Activated T-cell treated with anti-CD3 and anti-CD28 coated beads for 24 hours (primary cell): ENCODE data around the gene LRRC45.
A peak's percentile ranks its signal among the peaks of the same experiment; 100 is the strongest.

Experiments
- DNase-seq: peaks from one replicate; pipeline ENCODE4 v3.0.0-alpha.2; 2020; ENCODE audit warnings: low read depth

The LRRC45 gene

GRCh38 chr17:82019690-82020571 lies 3.2 kb upstream of the LRRC45 start:
- DNase-seq = peak; percentile 51

DNA sequence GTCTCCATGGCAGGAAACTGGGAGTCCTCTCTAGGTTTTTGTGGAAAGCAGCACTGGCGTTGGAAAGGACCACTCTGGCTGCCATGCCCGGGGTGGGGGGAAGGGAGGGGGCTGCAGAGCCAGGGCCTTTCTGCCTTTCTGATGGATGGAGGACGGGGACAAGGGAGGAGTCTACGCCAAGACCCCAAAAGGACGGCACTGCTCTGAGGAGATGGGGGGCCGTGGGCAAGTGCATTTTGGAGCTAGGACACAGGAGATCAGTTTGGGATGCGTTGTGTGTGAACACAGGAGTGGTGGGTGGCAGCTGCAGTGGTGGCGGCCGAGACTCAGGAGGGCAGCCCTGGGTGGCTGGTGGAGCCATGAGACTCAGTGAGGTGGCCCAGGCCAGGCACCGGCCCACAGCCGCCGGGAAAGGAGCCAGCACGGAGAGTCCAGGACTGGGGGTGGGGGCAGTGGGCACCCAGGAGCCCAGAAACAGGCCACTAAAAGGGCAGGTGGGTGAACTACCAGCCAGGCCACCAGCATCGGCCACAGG lies 2.5 kb upstream of the LRRC45 start:
- no peak for DNase-seq

GRCh38 chr17:82021107-82021899 lies 1.8 kb upstream of the LRRC45 start:
- peak; percentile 39 for DNase-seq

DNA sequence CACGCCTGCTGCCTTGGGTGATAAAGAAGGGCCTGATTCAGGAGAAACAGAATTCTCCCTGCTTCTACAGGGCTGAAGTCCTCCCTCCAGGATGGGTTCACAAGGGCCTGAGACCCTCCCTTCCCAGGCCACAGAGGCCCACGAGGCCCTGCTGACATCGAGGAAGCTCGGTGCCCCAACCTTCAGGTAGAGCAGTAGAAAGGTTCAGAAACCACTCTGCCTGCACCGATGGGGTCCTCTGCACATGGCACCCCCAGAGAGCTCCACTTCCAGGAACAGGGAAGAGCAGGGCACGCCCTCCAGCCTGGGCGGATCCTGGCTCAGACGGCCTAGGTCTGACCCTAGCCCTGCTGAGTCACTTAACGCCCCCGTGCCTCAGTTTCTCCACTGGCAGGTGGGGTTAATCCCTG lies 1.2 kb upstream of the LRRC45 start:
- DNase-seq = no peak

DNA sequence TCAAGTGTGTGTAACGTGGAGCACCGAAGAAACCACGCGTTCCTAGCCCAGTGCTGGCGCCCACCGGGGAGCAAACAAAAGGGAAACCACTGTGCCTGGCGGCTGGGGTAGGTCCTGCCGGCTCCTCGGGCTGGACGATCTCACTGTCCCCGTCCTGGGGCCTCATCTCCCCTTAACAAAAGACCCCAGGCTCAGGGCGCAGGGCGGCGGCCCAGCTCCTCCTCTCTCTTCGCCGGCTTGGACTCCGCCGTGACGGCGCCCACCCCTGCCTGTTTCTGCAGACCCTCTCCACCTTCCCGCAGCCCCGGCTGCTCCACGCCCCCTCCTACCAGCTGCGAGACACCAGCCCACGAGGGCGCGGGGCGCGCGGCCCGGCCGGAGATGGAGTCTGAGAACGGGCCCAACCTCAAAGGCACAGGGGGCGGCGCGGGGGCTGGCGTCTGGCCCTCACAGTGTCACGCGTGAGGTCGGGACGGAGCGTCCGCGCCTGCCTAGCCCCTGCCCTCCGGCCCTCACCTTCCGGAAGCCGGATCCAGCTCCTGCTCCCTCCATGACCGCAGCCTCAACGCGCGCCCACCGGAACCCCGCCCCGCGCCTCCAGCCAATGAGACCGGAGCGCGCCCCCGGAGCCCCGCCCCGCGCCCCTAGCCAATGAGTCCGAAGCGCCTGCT lies 660 bp upstream of the LRRC45 start, which contains the start of gene CENPX:
Gene CENPX, minus strand, starts transcription at position 569 of the 671 bp plus-strand sequence. Its CDS starts 17 bp downstream, at position 552.
- no peak for DNase-seq

DNA sequence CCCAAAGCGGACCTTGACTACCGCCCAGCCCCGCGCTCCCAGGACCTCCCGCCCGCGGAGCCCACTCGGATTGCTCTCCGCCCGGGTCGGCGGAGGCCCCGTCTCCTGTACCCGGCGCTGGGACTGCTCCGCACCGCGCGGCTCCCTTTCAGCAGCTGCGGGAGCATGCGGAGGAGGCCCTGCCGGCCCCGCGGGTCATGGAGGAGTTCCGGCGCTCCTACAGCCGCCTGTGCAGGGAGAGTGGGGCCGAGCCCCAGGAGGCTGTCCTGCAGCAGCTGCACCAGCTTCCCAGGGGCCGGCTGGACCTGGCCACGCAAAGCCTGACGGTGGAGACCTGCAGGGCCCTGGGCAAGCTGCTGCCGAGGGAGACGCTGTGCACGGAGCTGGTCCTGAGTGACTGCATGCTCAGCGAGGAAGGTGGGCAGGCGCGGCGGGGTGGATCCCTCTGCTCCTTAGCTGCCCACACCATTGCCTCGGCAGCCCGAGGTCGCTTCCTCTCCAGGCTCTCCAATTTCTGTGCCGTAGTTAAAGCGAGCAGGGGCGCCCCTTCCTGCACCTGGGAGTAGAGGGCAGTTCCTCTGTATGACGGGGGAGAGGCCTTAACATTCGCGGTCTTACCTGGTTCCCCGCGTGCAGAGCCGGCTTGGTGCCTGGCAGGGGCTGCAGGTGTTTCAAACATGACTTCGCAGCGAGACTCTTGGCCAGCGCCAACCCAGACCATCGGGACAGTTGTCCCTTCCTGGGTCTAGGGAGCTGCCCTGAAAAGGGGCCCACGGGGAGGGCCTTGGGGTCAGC lies 539 bp downstream of the LRRC45 start:
- DNase-seq = peak; percentile 12

- DNase-seq = no peak
Measured at GRCh38 chr17:82024859-82025258, 1.8 kb downstream of the LRRC45 start.

DNA sequence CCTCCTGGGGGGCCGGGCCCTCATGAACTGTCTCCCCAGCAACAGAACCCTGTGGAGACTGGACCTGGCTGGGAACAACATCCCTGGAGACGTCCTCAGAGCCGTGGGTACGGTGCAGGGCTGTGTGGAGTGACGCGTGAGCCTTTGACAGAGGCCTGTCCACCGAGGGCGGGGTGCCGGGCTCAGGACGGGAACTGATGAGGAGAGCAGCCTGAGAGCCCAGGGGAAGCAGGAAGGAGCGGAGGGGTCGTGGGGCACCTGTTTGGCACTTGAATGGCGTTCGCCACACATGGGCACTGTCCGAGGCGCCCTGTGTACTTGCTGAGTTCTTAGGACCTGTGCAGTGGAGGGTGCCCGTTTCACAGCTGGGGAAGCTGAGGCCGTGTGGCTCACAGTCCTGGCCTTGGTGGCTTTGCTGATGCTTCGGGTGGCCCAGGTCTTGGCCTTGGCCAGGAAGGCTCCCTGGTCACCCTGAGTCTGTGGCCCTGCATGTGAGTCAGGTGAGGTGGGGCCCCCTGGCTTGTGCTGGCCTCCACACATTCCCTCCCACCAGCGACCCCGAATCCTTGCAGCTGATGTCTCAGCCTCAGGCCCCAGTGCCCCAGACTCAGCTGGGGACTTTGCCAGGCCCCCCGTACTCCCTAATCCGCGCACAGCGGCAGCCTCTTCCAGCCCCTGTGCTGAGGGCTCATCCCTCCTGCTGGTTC lies 2.4 kb downstream of the LRRC45 start:
- DNase-seq = no peak

DNA sequence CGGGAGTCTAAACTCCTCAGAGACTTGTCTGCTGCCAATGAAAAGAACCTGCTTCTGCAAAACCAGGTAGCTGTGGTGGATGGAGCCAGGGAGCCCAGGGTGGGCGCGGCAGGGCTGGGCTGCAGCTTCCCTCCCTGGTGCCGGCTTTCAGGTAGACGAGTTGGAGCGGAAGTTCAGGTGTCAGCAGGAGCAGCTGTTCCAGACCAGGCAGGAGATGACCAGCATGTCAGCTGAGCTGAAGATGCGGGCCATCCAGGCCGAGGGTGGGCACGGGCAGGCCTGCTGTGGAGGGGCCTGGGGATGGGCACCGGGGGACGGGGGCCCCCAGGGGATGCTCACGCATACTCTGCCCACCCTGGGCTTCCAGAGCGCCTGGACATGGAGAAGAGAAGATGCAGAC lies 5.1 kb downstream of the LRRC45 start:
- no peak for DNase-seq

- DNase-seq = no peak
Measured at GRCh38 chr17:82028966-82029365, 5.9 kb downstream of the LRRC45 start.

GRCh38 chr17:82029391-82029790 lies 6.3 kb downstream of the LRRC45 start:
- DNase-seq = no peak

DNA sequence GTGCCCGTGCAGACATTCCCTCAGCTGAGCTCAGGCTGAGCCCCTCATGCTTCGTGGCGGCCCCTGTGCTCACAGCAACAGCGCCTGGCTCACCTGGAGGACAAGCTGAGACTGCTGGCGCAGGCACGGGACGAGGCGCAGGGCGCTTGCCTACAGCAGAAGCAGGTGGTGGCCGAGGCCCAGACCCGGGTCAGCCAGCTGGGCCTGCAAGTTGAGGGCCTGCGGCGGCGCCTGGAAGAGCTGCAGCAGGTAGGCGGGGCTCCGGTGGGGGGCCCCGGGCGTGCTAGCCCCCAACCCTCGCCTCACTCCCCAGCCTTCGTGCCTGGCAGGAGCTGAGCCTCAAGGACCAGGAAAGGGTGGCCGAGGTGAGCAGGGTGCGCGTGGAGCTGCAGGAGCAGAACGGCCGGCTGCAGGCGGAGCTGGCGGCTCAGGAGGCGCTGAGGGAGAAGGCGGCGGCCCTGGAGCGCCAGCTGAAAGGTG lies 6.9 kb downstream of the LRRC45 start:
- no peak for DNase-seq

GRCh38 chr17:82030470-82031302 lies 7.6 kb downstream of the LRRC45 start:
- peak; percentile 76 for DNase-seq

- no peak for DNase-seq
Measured at GRCh38 chr17:82031303-82031884, 8.3 kb downstream of the LRRC45 start, which contains the start of gene RAC3. Gene RAC3, plus strand, starts transcription at chr17:82031678. Its CDS starts 84 bp downstream, at chr17:82031762.

GRCh38 chr17:82031885-82032627 lies 9.0 kb downstream of the LRRC45 start:
- no peak for DNase-seq

DNA sequence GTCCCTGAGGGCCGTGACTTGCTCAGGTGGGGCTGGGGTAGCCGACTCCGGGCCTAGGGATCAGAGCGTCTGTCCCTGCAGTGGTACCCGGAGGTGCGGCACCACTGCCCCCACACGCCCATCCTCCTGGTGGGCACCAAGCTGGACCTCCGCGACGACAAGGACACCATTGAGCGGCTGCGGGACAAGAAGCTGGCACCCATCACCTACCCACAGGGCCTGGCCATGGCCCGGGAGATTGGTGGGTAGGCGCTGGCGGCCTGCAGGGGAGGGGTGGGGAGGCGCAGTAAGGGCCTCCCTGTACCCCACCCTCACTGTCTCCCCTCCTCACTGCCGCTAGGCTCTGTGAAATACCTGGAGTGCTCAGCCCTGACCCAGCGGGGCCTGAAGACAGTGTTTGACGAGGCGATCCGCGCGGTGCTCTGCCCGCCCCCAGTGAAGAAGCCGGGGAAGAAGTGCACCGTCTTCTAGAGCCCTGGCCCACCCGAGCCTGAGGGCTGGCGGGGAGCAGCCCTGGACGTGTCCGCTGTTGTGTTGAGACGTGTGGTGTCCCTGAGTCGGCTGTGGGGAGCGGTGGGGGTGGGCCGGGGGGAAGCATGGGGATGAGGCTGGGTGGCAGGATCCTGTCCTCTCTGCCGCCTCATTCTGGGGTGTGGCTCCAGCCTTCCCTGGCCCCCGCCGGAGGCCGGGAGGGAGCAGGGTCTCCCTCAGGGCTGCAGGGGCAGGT lies 10.4 kb downstream of the LRRC45 start:
- no peak for DNase-seq

DNA sequence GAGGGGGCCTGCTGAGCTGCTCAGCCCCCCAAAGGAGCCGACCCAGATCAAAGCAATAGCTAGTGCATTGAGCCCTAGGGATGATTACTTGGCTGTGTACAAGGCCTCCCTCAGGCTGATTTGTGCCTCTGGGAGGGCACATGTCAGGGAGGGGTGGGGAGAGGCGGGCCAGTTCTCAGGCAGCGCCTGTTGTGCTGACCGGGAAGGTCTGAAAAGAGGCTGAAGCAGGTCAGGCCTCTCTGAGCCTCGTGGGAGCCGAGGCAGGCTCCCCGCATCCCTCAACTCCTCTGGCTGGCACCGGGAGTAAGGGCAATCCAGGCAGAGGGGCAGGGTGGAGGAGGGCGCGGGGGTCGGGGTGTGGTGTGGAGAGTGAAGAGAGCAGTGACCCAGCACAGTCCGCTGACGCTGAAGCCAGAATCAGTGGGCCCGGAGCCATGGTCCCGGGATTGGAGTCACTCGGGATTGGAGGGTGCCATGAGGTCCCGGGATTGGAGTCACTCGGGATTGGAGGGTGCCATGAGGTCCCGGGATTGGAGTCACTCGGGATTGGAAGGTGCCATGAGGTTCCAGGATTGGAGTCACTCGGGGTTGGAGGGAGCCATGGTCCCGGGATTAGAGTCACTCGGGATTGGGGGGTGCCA lies 11.4 kb downstream of the LRRC45 start:
- DNase-seq = no peak
